ENCODE data around the gene FERMT3.

GRCh38 chr11:64208086-64208795 lies 1.7 kb downstream of the FERMT3 start:
- no peak for TF ChIP-seq POLR2AphosphoS5 (IDR thresholded peaks at IDR 0.05; ENCODE audit: low read depth, low read length)
- TF ChIP-seq SIN3A (IDR thresholded peaks at IDR 0.05; ENCODE audit: borderline replicate concordance, low read depth, low read length), result no peak
- TF ChIP-seq FOXM1 (IDR thresholded peaks at IDR 0.05; ENCODE audit: low read depth), result no peak
- no peak for TF ChIP-seq TEAD4 (IDR thresholded peaks at IDR 0.05; ENCODE audit: borderline replicate concordance, insufficient read depth)
- no peak for TF ChIP-seq RAD21 (IDR thresholded peaks at IDR 0.05; ENCODE audit: low read length)
- TF ChIP-seq EZH2phosphoT487 (IDR thresholded peaks at IDR 0.05; ENCODE audit: borderline replicate concordance, low read depth), result no peak
- TF ChIP-seq MXI1 (IDR thresholded peaks at IDR 0.05; ENCODE audit: low read depth, low read length), result no peak

All from SK-N-SH (cell line).